HTR-8/SVneo (cell line): ENCODE results near the gene TMX3.

Experiments used
- DNase-seq: peaks from one replicate; pipeline ENCODE4 v3.0.0; 2011; ENCODE audit warnings: low spot score, mixed read lengths; ENCODE audit not compliant: insufficient read length
- FAIRE-seq: peaks from 2 replicates; lab custom pipeline; 2011; peaks lifted over from hg19 to GRCh38; lab: Jason Lieb, UNC

The TMX3 gene

GRCh38 chr18:68627812-68628211, 87.1 kb downstream of the TMX3 start:
- DNase-seq (no peak), FAIRE-seq (no peak)
